ENCODE measurements around the gene BCAS3.
"Not testable (repeated sequence)": the region's sequence is repeated elsewhere in the genome, so short reads cannot be mapped to it uniquely, and the experiment has no call there.

Gene BCAS3

DNA sequence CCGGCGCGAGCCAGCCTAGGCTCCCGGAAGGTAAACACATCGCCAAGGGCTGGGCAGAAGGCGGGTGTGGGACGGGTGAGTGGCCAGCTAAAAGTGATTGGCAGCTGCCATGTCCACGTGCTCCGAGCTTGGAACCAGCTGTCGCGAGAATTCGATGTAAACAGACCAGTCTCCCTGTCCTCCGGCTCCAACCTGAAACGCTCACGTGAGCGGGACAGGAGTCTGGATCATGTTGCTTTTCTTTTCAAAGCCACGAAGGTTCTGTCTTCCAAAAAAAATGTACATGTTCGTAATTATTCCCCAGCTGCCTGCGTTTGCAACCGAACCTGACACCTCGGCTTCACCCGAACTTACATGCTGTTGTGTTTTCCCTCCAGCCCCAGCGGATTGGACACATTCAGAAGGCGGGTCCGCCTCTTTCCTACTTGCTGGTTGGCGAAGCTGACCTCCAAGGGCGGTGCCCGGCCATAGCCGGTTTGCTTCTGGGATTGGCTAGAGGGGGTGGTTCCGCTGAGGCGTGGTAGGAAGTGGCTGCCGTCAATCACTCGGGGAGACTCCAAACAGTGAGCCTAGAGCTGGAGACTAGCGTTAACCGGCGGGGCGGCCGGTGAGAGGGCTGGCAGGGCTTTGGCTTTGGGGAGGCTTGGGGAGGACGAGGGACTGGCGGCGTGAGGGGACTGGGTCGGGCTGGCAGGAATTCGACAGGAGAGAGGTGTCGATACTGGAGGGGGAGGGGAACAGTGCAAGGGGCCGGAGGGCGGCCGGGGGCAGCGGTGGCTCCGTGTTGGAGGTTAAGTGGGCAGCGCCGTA, at the start of gene BCAS3:
TSS of gene BCAS3 (plus strand) at position 544 of the 810 bp plus-strand sequence.
- peak; percentile 94 for DNase-seq

DNA sequence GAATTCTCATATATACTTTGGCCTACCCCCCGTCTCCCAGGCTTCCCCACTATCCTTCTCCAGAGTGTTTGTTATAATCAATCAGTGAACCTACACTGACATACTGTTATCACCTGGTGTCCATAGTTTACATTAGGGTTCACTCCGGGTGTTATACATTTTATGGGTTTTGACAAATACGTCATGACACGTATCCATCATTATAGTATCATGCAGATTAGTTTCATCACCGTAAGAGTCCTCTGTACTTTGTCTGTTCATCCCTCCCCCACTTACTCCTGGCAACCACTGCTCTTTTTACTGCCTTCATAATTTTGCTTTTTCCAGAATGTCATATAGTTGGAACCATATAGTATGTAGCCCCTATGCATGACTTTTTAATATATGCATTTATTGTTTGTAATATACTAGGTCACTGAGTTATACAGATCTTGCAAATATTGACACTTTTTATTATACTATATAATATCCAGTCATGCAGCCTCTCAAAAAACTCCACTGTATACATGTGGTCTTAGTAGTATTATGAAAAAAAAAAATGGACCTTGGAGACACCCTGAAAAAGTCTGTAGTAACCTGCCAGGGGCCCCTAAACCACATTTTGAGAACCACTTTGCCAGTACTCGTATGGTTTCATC, 49.3 kb upstream of the BCAS3 start:
- DNase-seq = no peak

DNA sequence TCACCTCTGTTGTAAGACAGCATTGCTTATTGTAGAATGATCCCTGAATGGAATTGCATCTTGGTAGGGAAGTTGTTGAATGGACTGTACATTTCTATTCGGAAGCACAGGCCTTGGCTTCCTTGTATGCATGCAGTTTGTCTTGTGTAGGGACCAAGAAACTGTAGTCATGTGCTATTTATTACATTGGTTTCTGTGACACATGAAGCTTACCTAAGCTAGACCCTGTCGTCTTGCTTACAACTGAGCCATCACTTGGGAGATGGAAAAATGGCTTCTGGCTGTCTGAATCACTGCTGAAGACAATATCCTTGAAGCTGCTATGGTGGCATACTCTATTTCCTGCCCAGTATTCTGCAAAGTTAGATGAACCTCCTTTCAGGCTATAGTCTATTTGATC, 48.5 kb upstream of the BCAS3 start:
- DNase-seq = no peak

DNA sequence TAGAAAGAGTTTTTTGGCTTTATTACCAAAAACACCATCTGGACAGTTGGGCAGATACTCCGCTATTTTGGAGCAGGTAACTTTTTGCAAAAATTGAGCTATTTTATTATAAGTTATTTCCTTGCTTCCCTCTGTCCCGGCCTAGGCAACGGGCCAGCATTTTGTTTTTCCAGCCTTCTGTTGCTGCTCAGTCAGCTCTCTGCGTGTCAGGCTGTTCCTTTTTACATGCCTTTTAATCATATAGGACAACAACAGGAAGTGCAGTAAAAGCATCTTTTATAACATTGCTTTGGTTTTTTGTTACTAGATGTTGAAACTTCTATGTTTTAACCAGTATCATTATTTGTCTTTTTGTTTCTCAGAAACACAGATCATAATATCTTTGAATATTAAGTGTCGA, 47.3 kb upstream of the BCAS3 start:
- no peak for DNase-seq

DNA sequence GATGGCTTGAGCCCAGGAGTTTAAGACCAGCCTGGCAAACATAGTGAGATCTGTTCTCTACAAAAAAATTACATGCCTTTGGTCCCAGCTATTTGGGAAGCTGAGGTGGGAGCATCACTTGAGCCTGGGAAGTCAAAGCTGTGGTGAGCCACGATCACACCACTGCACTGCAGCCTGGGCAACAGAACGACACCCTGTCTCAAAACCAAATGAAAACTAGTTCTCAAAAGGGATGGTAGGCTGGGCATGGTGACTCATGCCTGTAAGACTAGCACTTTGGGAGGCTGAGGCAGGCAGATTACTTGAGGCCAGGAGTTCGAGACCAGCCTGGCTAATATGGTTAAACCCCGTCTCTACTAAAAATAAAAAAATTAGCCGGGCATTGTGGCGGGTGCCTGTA, 46.5 kb upstream of the BCAS3 start:
- no peak for DNase-seq

DNA sequence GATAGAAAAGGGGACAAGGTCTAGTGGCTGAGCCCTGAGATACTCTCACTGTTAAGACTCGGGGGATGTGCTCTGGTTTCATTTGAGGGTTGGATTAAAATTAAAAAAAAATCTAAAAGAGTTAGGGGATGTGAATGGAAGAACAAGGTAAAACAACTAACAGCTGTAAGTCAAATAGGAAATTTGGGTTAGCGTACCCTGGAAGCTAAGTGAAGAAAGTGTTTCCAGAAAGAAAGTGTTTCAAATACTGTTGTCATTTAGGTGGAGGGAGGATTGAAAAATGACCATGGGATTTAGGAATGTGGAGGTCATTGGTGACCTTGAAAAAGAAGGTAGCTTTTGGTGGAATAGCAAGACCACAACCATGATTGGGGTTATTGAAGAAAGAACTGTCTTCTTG, 40.0 kb upstream of the BCAS3 start:
- DNase-seq = no peak

DNA sequence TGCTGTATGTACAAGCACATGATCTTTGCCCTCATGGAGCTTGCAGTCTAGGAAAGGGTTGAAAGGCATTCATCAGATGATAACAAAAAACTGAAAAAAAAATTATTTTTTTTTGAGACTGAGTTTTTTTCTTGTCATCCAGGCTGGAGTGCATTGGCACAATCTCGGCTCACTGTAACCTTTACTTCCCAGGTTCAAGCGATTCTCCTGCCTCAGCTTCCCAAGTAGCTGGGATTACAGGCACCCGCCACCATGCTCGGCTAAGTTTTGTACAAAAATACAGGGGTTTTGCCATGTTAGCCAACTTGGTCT, 38.7 kb upstream of the BCAS3 start:
- DNase-seq = no peak

DNA sequence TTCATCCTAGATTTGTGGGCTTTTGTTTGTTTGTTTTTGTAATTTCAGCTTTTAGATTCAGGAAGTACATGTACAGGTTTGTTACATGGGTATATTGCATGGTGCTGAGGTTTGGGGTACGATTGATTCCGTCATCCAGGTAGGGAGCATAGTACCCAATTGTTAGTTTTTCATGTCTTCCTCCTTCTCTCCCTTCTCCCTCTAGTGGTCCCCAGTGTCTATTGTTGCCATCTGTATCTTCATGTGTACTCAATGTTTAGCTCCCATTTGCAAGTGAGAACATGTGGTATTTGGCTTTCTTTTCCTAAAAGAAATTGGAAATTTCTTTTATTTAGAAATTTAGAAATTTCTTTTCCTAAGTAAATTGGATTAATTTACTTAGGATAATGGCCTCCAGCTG, 37.1 kb upstream of the BCAS3 start:
- no peak for DNase-seq

DNA sequence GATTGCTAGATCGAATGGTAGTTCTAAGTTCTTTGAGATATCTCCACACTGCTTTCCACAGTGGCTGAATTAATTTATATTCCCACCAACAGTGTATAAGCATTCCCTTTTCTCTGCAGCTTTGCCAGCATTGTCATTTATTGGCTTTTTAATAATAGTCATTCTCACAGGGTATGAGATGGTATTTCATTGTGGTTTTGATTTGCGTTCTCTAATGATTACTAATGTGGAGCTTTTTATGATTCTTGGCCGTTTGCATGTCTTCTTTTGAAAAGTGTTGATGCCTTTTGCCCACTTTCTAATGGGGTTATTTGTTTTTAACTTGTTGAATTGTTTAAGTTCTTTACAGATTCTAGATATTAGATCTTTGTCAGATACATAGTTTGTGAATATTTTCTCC, 36.5 kb upstream of the BCAS3 start:
- DNase-seq = no peak

DNA sequence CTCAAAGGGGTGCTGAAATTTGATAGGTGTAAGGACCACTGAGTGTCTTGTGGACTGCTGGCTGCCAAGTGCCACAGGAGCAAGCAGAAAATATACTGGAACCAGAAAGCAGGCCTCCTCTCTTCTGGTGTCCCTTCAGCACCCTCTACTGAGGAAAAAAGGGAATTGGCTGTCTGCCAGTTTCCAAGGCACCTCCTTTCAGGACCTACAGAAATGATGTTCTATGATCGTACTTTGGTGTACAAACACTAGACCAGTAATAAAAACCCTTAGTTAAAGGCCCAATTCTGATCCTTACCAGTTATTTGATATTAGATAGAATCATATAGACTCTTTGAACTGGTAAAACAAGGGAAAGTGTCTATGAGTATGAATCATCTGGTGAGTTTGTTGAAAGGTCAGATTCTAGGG, 35.8 kb upstream of the BCAS3 start:
- DNase-seq = peak; percentile 29

DNA sequence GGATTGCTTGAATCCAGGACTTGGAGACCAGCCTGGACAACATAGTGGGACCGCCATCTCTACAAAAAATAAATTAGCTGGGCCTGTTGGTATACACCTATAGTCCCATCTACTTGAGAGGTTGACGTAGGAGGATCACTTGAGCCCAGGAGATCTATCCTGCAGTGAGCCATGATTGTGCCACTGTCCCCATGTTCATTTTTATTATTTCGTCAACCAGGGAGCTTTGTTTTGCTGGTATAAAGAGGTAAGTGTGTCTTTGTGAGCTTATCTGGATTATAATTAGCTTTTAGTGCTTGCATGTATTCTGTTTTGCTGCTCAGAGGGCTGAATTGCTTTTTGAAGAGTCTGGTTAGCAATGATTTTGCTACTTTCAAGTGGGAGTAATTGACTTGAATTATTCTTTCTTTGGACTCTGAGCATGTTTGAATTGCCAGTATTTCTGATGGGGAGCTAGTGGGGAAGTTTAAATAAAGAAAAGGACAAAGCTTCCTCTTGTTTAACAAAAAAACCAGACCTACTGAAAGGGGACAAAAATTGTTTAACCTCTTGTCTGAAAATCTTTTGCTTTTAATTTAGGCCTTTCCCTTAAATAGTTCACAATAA, 31.6 kb upstream of the BCAS3 start:
- no peak for DNase-seq

DNA sequence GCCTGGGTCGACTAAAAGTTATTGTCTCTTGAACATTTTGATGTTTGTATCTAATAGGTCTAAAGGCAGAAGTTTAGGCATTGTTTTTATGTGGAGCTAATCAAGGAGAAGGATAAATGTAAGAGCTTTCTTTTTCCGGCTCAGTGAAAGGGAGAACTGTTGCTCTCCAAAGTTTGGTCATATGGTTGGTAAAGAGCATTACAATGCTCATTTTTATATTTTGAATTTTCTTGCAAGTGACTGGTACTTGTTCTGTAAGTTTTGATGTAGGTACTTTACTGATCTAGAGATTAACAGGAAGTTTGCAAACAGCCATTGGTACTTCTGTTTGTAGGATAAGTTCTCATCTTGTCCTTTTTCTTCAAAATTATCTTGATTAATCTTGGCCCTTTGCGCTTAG, 30.9 kb upstream of the BCAS3 start:
- DNase-seq = no peak

DNA sequence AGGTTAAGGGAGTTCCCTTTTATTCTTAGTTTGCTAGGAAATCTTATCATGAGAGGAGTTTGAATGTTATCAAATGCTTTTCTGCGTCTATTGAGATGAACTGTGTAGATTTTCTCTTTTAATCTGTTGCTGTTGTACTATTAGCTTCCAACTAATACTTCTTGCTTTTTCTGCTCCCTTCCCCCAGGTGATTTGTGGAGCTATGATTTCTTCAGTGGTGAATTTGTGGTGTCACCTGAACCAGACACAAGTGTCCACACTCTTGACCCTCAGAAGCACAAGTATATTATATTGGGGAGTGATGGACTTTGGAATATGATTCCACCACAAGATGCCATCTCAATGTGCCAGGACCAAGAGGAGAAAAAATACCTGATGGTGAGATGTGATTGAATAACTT, 29.9 kb upstream of the BCAS3 start:
- no peak for DNase-seq

DNA sequence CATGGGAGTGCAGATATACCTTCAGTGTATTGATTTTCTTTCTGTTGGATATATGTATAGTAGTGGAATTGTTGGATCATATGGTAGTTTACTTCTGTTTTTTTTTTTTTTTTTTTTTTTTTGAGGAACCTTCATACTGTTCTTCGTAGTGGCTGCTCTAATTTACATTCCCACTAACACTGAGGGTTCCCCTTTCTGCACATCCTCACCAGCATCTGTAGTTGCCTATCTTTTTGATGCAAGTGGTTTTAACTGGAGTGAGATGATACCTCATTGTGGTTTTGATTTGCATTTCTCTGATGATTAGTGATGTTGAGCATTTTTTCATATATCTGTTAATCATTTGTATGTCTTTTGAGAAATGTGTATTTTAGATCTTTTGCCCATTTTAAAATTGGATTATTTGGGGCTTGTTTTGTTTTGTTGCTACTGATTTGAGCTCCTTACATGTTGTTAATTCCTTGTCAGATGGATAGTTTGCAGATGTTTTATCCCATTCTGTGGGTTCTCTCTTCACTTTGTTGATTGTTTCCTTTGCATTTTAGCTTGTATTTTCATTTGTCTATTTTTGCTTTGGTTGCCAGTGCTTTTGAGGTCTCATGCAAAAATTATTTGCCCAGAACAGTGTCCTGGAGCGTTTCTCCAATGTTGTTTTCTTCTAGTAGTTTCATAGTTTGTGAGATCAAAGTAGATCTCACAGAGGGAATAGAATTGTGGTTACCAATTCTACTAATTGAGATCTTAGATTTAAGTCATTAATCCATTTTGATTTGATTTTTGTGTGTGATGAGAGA, 25.0 kb upstream of the BCAS3 start:
- DNase-seq = no peak

DNA sequence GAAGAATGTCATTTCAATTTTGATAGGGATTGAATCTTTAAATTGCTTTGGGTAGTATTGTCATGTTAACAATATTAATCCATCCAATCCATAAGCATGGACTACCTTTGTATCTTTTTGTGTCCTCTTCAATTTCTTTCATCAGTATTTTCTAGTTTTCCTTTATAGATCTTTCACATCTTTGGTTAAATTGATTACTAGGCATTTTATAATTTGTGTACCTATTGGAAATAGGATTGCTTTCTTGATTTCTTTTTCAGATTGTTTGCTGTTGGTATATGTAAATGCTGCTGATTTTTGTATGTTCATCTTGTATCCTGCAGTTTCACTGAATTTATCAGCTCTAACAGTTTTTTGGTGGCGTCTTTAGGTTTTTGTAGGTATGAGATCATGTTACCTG, 24.1 kb upstream of the BCAS3 start:
- no peak for DNase-seq

DNA sequence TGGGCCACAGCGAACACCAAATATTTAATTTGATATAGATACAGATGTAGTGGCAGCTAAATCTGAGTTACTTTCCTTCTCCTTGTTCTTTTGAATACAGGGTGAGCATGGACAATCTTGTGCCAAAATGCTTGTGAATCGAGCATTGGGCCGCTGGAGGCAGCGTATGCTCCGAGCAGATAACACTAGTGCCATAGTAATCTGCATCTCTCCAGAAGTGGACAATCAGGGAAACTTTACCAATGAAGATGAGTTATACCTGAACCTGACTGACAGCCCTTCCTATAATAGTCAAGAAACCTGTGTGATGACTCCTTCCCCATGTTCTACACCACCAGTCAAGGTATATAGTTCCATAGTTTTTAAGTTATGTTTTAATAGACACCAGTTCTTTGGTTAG, 21.2 kb upstream of the BCAS3 start:
- DNase-seq = no peak

DNA sequence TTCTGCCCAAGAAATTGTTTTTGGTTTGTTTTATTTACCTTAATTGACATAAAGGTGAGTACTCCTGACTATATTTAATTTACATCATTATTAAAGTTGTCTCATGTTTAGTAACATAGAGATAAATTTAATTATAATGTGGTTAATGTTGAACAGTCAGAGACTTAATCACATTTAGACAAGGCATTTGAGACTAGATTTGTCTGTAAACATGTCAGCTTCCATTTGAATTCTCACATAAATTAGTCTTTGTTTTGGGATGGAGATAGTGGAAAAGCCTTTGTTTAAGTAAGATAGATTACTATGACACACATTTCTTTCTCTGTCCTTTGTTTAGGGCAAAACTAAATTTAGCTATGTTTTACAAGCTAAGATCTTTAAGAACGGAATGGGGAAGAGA, 18.5 kb upstream of the BCAS3 start:
- no peak for DNase-seq

DNA sequence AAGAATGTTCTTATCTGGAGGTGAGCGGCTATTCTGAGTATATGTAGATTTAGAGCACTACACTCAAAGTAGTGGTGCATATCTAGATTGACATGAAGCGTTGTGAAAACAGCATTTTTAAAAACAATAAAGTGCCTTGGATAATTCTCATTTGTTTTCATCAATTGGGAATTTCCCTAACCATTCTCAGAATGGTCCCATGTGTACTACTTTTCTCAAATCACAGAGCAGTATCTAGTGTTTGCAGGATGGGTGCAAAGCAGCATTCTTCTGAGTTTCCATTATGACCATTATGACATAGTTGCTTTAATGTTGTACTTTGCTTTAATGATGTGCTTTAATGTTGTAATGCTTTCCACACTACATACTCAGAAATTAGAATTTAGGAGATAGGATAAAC, 16.2 kb upstream of the BCAS3 start:
- DNase-seq = no peak

DNA sequence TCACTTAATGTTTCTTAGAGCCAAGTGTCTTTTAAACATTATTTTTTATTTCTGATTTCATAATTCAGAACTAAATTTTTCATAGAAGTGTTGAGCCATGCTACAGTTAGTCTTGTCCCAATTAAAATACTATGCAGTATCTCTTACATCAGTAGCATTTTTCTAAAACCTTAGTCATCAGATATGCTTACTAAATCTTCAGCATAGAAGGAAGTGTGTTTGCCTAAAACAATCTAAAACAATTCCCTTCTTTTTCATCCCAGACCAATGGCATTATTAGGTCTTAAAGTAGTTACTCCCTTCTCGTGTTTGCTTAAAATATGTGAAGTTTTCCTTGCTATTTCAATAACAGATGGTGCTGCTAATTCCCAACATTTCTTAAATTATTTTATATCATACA, 13.6 kb upstream of the BCAS3 start:
- DNase-seq = no peak

DNA sequence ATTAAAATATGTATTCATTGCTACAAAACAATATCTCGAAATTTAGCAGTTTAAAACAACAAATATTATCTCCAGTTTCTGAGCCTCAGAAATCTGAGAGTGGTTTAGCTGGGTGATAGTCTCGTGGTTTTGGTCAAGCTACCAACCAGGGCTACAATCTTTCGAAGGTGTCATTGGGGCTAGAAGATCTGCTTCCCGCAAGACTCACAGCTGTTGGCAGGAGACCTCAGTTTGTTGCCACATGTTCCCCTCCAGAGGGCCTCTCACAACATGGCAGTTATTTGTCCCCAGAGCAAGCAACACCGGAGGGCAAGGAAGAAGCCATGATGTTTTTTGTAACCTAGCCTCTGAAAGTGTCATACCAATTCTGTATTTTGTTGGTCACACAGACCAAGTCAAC, 12.0 kb upstream of the BCAS3 start:
- no peak for DNase-seq

DNA sequence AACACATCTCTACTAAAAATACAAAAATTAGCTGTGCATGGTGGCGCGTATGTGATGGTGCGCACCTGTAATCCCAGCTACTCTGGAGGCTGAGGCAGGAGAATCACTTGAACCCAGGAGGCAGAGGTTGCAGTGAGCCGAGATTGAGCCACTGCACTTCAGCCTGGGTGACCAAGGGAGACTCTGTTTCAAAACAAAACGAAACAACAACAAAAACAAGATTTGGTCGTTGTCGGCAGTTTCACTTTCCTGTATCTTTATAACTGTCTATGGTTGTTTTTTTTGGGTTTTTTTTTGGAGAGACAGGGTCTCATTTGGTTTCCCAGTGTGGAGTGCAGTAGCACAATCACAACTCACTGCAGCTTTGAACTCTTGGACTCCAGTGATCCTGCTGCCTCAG, 8.9 kb upstream of the BCAS3 start:
- DNase-seq = not testable (repeated sequence)

DNA sequence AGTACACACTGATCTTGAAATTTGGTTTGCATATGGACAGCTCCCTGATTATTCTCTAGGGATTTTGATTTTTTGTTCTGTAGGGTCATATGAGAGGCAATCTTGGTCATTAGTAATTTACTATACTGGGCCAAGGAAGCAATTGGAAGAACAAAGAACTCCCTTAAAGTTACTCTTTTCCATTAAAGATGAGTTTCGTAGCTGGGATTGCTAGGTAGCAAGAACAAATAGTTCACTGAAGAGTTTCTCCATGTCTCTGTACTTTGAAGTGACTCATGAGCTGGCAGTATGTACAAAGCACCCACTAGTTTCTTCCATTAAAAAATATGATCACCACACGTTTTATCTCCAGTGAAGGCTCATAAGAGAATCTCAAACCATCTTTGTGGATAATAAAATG, 6.2 kb upstream of the BCAS3 start:
- no peak for DNase-seq

DNA sequence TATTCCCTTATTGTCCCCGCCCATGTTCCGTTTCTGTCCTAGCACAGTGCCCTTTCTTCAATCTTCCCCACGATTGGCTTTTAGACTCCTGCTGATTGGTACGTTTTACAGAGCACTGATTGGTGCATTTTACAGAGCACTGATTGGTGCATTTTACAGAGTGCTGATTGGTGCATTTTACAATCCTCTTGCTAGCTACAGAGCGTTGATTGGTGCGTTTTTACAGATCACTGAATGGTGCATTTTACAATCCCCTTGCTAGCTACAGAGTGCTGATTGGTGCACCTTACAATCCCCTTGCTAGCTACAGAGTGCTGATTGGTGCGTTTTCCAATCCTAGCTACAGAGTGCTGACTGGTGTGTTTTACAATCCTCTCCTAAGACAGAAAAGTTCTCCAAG, 3.0 kb upstream of the BCAS3 start:
- DNase-seq = not testable (repeated sequence)

DNA sequence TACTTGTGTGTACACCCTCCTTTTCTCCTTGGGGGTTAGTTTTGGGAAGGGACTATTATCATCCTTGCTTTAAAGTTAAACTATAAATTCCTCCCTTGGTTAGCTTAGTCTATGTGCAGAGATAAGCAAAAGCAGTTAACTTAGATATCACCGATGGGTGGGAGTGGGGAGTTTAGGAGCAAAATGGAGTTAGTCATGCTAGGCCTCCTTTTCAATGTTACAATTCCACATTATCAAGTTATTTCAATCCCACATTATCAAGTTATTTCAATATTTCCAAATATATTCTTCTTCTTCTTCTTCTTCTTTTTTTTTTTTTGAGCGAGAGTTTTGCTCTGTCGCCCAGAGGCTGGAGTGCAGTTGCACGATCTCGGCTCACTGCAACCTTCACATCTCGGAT, 1.7 kb upstream of the BCAS3 start:
- DNase-seq = no peak
